NCI-H1930 (cell line): Measurements from ENCODE around the gene OLFML2B.

Source experiments
- DNase-seq, 2 experiments: peaks; one replicate each; lab custom pipeline; 2025; lab: John Stamatoyannopoulos, UW

Gene OLFML2B

GRCh38 chr1:161945306-161946060 lies 78.2 kb downstream of the OLFML2B start:
- no peak for DNase-seq

GRCh38 chr1:161944381-161944780 lies 79.3 kb downstream of the OLFML2B start:
- DNase-seq, result no peak

GRCh38 chr1:161943737-161944136 lies 79.9 kb downstream of the OLFML2B start:
- DNase-seq, result no peak

- no peak for DNase-seq
Measured at GRCh38 chr1:161941726-161942436, 81.8 kb downstream of the OLFML2B start.

GRCh38 chr1:161940866-161941591 lies 82.6 kb downstream of the OLFML2B start:
- DNase-seq, result no peak

GRCh38 chr1:161936786-161937185 lies 86.9 kb downstream of the OLFML2B start:
- no peak for DNase-seq

GRCh38 chr1:161935264-161935663 lies 88.4 kb downstream of the OLFML2B start:
- no peak for DNase-seq

- no peak for DNase-seq
Measured at GRCh38 chr1:161933592-161934588, 89.8 kb downstream of the OLFML2B start.
